ENCODE data around the gene S100A13.
"Not testable (repeated sequence)": the region's sequence is repeated elsewhere in the genome, so short reads cannot be mapped to it uniquely, and the experiment has no call there.

The S100A13 gene

DNA sequence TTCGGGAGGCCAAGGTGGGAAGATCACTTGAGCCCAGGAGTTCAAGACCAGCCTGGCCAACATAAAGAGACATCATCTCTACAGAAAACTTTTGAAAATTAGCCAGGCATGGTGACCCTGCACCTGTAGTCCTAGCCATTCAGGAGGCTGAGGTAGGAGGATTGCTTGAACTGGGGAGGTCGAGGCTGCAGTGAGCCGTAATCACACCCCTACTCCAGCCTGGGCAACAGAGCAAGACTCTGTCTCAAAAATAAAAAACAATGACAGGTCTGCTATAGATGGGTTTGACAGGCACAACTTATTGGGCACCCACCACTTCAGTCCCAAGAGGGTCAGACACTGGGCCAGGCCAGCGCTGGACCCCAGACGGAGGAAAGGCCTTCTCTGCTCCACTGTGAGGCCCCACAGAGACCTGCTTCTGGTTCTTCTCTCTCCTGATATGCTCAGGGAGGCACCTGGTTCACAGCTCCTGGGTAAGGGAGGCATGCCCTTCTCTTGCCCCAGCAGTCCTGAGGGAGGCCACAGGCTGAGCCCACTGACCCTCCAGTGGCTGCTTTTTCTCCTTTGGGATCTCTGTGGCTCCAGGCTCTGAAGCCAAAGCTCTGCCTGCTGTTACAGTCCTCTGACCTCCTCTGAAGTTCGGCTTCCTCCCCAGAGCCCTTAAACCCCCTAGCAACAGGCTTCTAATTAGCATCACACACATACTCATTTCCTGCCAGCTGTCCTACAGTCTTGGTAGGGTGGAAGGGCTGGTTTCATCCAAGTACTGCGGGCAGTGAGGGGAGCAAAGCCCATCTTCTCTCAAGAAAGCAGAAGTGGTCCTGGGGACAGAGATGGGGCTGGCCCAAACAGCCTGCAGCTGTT lies 28.8 kb downstream of the S100A13 start:
- FAIRE-seq: no peak

DNA sequence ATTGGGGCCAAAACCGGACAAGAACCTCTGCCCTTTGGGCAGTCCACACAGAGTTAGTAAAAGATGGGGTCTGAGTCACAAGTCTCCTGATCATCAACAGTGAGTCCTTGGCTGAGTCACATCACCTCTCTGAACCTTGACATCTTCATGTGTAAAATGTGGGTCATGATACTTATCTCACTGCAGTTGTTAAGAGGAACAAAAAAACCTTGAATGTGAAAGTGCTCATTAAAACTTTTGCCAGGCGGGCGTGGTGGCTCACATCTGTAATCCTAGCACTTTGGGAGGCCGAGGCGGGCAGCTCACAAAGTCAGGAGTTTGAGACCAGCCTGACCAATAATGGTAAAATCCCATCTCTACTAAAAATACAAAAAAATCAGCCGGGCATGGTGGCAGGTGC lies 30.1 kb downstream of the S100A13 start:
- no peak for FAIRE-seq

DNA sequence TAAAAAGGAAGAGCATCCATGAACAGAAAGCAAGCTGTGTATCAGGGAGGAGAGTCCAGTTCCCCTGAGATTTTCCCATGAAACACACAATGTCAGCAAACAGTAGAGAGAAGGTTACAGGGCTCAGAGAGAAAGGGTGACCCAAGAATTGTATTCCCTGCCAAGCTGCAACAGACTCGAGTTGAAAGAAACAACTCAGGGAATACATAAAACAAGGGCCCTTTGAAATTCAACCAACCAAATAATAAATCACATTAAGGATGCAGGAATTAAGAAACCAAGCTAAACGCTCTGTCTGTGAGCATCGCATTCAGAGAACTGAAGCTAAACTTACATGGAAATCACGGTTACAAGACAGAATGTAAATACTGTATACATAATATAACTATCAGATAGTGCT lies 34.6 kb downstream of the S100A13 start:
- FAIRE-seq: no peak

DNA sequence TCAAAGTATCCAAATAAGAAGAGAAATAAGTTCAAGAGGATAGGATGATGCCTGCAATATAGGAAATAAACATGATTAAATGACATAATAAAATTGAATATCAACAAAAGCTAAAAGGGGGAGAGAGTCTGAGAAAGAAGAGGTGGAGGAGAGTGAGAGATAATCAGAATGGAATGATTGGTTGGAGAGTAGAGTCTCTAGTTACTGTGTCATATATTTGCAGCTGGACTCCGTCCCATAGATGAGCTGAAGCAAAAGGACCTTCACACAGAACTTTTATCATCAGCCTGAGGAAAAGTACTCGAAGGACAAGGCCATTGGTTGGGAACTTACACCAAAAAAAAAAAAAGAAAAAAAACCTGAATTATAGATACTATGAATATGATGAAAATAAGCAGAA lies 38.8 kb downstream of the S100A13 start:
- no peak for FAIRE-seq

DNA sequence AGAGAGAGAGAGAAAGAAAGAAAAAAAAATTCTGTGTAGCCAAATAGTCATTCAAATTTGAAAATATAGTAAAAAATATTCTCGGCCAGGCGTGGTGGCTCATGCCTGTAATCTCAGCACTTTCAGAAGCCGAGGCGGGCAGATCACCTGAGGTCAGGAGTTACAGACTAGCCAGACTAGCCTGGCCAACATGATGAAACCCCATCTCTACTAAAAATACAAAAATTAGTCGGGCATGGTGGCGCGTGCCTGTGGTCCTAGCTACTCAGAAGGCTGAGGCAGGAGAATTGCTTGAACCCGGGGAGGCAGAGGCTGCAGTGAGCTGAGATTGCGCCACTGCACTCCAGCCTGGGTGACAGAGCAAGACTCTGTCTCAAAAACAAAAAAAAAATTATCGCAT lies 39.3 kb downstream of the S100A13 start:
- not testable (repeated sequence) for FAIRE-seq

DNA sequence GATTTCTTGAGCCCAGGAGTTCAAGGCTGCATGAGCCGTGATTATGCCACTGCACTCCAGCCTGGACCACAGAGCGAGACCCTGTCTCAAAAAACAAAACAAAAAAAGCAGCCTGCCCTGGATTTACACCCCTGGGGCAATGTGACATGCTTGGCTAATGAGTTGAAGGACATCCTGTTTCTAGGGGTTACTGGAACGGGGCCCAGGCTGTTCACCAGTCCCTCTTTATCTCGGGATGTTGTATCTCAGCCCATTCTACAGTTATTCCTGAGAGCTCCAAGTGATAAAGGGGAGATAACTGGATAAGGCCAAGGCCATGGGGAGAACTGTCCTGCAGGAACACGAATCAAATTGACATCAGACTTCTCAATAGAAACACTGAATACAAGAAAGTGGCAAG lies 40.0 kb downstream of the S100A13 start:
- FAIRE-seq: no peak

DNA sequence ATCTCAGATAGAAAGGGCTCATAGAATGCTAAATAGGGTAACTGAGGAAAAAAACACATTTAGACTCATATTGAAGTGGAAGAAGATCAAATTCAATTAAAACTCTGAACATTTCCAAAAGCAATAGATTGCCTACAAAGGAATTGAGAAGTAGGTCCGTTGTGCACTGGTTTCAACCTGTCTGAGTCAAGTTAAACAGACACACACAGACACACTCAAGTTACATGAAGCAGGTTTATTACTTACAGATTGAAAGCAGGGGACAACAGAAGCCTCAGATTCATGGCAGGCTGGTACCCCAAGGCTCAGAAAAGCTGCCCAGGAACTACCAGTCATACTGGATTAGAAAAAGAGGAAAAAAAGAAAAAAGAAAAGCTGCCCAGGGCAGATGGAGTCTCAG lies 41.0 kb downstream of the S100A13 start:
- FAIRE-seq: no peak

DNA sequence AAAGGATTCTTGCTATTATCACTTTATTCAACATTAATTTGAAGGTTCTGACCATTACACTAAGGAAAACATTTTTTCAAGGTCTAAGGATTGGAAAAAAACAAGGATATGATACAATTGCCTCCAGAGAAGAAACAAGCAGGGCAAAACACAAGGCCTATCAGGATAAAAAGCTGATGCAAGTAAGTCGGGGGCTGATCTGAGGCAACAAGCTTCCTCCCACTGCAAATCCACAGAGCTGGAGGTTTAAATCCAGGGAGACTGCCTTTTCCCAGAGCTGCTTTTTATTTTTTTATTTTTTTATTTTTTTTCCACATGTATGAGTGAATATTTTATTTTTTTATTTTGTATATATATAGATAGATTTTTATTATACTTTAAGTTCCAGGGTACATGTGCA lies 42.3 kb downstream of the S100A13 start:
- no peak for FAIRE-seq

DNA sequence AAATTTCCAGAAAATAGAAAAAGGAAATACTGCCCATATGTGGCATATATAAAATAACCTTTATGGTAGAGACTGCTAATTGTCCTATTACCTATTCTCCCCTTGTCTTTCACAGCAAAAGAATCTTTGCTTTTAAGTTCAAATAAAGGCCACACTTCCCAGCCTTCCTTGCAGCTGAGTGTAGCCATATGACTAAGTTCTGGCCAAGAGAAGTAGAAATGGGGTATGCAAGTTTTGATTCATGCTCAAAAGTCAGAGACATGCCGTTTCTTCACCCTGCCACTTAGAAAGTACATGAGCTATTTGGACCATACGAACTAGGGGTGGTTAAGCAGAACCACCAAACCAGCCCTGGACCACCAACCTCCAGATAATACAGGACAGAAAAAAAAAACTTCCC lies 43.3 kb downstream of the S100A13 start:
- no peak for FAIRE-seq

DNA sequence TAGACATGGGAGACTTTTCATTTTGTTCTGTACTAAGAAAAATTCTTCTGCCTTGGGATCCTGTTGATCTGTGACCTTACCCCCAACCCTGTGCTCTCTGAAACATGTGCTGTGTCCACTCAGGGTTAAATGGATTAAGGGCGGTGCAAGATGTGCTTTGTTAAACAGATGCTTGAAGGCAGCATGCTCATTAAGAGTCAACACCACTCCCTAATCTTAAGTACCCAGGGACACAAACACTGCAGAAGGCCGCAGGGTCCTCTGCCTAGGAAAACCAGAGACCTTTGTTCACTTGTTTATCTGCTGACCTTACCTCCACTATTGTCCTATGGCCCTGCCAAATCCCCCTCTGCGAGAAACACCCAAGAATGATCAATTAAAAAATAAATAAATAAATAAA lies 43.8 kb downstream of the S100A13 start:
- FAIRE-seq: not testable (repeated sequence)

DNA sequence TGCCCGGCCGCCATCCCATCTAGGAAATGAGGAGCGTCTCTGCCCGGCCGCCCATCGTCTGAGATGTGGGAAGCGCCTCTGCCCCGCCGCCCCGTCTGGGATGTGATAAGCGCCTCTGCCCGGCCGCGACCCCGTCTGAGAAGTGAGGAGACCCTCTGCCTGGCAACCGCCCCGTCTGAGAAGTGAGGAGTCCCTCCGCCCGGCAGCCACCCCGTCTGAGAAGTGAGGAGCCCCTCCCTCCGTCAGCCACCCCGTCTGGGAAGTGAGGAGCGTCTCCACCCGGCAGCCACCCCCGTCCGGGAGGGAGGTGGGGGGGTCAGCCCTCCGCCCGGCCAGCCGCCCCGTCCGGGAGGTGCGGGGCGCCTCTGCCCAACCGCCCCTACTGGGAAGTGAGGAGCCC lies 44.5 kb downstream of the S100A13 start:
- not testable (repeated sequence) for FAIRE-seq

DNA sequence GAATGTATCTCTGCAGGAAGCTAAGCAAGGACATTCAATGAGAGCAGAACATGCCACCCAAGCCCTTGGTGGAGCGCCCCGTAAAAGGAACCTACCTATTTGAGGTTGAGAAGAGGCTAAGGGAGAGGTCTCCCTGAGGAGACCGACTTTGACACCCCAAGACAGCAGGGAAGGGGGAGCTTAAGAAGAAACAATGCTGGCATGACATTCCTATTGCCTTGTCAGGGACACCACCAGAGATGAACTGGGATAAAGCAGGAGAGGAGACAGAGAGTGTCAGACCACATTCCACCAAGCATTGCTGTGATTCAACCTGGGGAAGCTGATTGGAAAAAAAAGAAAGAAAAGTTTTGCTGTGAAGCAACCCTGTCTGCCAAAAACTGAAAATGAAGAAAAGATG lies 48.4 kb downstream of the S100A13 start:
- FAIRE-seq: no peak

DNA sequence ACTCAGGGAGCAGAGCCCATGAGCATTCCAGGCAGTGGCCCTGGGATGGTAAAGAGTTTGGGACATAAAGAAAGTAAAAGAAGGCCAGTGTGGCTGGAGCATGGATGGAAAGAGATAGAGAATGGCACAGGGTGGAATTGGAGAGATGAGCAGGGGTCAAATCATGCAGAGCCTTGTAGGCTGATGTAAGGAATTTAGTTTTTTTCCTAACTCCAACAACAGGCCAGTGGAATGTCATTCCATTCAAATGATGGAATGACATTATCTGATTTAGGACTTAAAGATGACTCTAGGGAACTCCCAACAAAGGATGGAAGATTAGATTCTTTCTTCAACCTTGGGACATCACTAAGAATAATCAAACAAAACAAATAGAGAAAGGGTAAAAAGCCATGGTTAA lies 48.8 kb downstream of the S100A13 start:
- no peak for FAIRE-seq

DNA sequence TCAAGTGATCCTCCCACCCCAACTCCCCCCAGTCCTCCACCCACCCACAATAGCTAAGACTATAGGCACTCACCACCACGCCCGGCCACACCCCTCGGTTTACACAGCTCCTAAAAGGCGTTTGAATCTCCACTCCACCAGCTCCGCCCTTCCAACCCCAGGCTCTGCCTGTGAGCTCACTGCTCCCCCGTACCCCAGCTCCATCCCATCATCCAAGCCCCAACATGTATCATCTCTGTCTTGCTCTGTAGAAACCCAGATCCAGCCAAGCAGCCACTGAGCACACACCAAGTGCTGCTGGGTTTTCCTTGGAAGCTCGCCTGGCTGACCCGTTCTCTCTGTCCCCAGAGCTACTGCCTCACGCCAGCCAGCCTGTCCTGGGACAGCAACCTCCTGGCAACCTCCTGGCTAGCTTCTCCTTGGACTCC lies 49.7 kb downstream of the S100A13 start:
- no peak for FAIRE-seq

DNA sequence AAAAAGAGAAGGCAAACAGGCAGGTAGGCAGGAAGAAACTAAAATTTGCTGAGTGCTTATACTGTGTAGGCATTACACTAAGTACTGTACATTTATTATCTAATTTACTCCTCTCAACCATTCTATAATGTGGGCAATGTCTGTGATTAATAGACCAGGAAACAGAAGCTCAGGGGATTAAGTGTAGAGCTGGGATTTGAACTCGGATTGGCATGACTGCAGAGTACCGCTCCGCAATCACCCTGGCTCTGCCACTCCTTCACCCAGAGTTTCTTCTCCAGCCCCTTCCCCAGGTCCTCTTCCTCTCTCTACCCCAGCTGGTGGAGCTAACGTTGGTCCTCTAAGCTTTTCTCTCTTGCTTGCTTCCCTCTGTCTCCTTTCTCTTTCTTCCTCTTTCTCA lies 50.2 kb downstream of the S100A13 start:
- FAIRE-seq: no peak

DNA sequence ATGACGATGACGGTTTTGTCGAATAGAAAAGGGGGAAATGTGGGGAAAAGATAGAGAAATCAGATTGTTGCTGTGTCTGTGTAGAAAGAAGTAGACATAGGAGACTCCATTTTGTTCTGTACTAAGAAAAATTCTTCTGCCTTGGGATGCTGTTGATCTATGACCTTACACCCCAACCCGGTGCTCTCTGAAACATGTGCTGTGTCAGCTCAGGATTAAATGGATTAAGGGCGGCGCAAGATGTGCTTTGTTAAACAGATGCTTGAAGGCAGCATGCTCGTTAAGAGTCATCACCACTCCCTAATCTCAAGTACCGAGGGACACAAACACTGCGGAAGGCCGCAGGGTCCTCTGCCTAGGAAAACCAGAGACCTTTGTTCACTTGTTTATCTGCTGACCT lies 51.8 kb downstream of the S100A13 start:
- FAIRE-seq: not testable (repeated sequence)

DNA sequence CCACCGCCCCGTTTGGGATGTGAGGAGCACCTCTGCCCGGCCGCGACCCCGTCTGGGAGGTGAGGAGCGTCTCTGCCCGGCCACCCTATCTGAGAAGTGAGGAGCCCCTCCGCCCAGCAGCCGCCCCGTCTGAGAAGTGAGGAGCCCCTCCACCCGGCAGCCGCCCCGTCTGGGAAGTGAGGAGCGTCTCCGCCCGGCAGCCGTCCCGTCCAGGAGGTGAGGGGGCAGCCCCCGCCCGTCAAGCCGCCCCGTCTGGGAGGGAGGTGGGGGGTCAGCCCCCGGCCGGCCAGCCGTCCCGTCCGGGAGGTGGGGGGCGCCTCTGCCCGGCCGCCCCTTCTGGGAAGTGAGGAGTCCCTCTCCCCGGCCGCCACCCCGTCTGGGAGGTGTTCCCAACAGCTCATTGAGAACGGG lies 52.2 kb downstream of the S100A13 start:
- FAIRE-seq: not testable (repeated sequence)

DNA sequence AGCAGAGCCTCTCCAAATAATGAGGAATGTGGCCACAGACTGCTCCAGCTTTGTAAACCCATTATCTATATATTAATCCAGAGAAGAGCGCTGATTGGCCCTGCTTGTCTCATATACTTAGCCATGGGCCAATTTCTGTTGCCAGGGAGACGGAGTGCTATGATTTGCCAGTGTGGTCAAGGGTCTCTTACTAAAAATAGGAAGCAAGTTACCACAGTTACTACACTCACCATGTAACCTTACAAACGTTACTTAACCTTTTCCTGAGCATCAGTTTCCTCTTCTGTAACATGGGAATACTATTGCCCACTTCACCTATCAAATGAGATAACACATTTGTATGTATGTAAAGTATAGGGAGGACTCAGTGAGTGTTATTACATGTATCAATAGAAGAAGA lies 54.0 kb downstream of the S100A13 start:
- no peak for FAIRE-seq

DNA sequence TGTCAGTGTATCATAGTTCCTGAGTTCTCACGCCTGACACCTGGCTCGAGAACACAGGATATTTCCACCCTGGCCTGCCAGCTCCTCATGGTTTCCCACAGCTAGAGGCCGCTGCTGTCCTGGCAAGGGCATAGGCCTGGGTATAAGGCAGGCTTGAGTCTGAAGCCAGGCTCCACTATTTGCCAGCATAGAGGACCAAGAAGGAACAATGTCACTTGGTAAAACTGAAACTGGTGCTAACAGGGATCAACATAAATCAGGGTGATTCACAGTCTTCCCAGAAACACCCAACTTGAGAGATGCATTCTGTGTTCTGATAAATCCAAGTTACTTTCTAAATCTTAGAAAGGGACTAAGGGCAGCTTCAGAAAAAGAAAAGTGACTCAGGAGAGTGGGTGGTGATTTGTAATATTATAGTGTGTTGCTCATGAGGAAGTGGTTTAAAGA lies 54.7 kb downstream of the S100A13 start:
- FAIRE-seq: no peak

DNA sequence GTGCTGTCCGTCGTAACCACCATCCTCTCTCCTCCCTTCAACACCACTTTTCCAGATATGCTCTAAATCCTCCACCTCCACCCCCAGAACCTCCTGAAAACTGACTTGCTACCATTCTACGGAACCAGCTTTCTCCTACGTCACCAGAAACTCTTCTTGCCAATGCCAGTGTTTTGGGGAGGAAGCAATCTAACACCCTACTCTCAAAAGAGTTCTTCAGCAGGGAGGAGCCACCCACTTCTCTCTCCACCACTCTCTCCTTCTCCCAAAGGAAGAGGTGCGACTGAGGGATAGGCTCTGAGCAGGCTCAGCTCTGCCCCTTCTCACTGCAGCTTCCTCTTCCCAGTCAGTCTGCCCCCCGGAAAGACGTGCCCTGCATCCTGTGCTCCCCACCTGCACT lies 55.6 kb downstream of the S100A13 start:
- FAIRE-seq: no peak

DNA sequence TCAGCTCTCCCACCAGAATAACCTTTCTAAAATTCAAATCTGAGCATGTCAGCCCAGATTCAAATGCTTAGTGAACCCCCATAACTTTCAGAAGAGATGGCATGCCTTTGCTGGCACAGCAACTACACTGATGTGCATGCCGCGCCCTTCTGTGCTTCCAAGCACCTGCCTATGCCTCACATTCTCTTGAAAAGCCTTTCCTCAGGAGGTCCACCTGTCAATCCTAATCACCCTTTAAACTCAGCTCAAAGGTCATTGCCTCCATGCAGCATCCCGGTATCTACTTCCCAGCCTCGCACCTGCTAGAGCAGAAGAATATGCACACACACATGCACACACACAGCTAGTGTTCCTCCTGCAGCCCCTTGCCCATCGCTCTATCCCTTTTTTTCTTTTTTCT lies 56.4 kb downstream of the S100A13 start:
- FAIRE-seq: no peak

DNA sequence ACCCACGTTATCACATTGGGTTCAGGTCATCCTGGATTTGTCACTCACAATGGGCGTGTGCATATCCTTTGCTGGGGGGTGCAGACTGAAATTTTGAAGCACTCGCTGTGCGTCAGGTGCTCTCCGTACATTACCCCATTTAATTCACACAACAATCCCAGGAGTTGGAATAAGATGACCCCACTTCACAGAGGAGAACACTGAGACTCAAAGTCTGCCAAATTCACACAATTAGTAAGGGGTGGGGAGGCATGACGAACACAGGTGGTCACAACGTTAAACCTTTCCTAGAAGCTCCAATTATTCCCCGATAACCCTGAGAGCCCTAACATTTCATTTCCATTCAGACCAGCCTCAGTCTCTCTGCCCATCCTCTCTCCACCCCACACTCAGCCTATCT lies 57.8 kb downstream of the S100A13 start:
- no peak for FAIRE-seq

All from islet of Langerhans (tissue), 1 donor.